HepG2 (cell line): ENCODE data around the gene NBPF1. TPM values are rescaled to one million over a fixed set of nuclear protein-coding genes. Genes with fewer than 3 reads are reported as not detected.

Experiments
- DMAP1 ChIP-seq: IDR thresholded peaks from 2 replicates; pipeline ENCODE4 v1.6.1; 2016
- FIP1L1 ChIP-seq: fragments of 200-400 bp; formaldehyde crosslinking; IDR thresholded peaks from 2 replicates; pipeline ENCODE4 v1.6.1; 2018; ENCODE audit warnings: low read depth, mild to moderate bottlenecking, low read length, moderate library complexity, borderline replicate concordance; ENCODE audit not compliant: insufficient read depth
- GFI1 ChIP-seq: sonication (generic); formaldehyde crosslinking; IDR thresholded peaks from 2 replicates; pipeline ENCODE4 v1.5.0; 2020; ENCODE audit warnings: missing genetic modification reagents, mild to moderate bottlenecking, borderline replicate concordance
- HHEX ChIP-seq: IDR thresholded peaks from 2 replicates; pipeline ENCODE4 v1.6.1; 2016; ENCODE audit warnings: control low read depth
- KAT8 ChIP-seq: IDR thresholded peaks from 2 replicates; pipeline ENCODE4 v1.6.1; 2016; ENCODE audit warnings: missing genetic modification reagents, missing compliant biosample characterization
- KDM2A ChIP-seq: sonication (generic); formaldehyde crosslinking; IDR thresholded peaks from 2 replicates; pipeline ENCODE4 v1.4.0; 2020; ENCODE audit warnings: low read depth, missing genetic modification reagents, borderline replicate concordance
- NFKBIZ ChIP-seq: IDR thresholded peaks from 2 replicates; pipeline ENCODE4 v1.6.1; 2018; ENCODE audit warnings: missing genetic modification reagents, missing compliant biosample characterization
- PHF8 ChIP-seq: sonication (generic); formaldehyde crosslinking; IDR thresholded peaks from 2 replicates; pipeline ENCODE4 v1.5.0; 2020; ENCODE audit warnings: missing genetic modification reagents
- RAD21 ChIP-seq: fragments of 450-650 bp; formaldehyde crosslinking; IDR thresholded peaks from 2 replicates; pipeline ENCODE4 v1.5.0; 2020; ENCODE audit warnings: mild to moderate bottlenecking
- RNF2 ChIP-seq: fragments of 450-650 bp; conservative IDR thresholded peaks from 2 replicates; pipeline ENCODE4 v1.6.1; 2016; ENCODE audit warnings: low read depth
- SP5 ChIP-seq: IDR thresholded peaks from 2 replicates; pipeline ENCODE4 v1.6.1; 2016; ENCODE audit warnings: low read depth, borderline replicate concordance
- SSRP1 ChIP-seq: IDR thresholded peaks from 2 replicates; pipeline ENCODE4 v1.6.1; 2016; ENCODE audit warnings: control low read depth
- TAF15 ChIP-seq: fragments of 200-400 bp; formaldehyde crosslinking; IDR thresholded peaks from one replicate; pipeline ENCODE4 v1.6.1; 2018; ENCODE audit warnings: mild to moderate bottlenecking, low read depth, low read length; ENCODE audit not compliant: poor library complexity, severe bottlenecking
- ZNF317 ChIP-seq: sonication (generic); formaldehyde crosslinking; IDR thresholded peaks from 2 replicates; pipeline ENCODE4 v1.5.0; 2020; ENCODE audit warnings: mild to moderate bottlenecking, missing genetic modification reagents
- ZNF556 ChIP-seq: sonication (generic); formaldehyde crosslinking; IDR thresholded peaks from 2 replicates; pipeline ENCODE4 v1.4.0; 2020; ENCODE audit warnings: mild to moderate bottlenecking, missing genetic modification reagents, borderline replicate concordance
- ZNF563 ChIP-seq: sonication (generic); formaldehyde crosslinking; IDR thresholded peaks from 2 replicates; pipeline ENCODE4 v1.8.0; 2022; ENCODE audit warnings: mild to moderate bottlenecking, moderate library complexity, missing genetic modification reagents
- ZNF577 ChIP-seq: sonication (generic); formaldehyde crosslinking; IDR thresholded peaks from 2 replicates; pipeline ENCODE4 v1.4.0; 2020; ENCODE audit warnings: mild to moderate bottlenecking, low read depth, missing genetic modification reagents, borderline replicate concordance
- ZNF768 ChIP-seq: sonication (generic); formaldehyde crosslinking; IDR thresholded peaks from 2 replicates; pipeline ENCODE4 v1.4.0; 2020; ENCODE audit warnings: missing genetic modification reagents
- ZNF777 ChIP-seq: sonication (generic); formaldehyde crosslinking; IDR thresholded peaks from 2 replicates; pipeline ENCODE4 v1.4.0; 2020; ENCODE audit warnings: missing genetic modification reagents
- ZNF879 ChIP-seq: sonication (generic); formaldehyde crosslinking; IDR thresholded peaks from 2 replicates; pipeline ENCODE4 v1.8.1; 2023; ENCODE audit warnings: missing genetic modification reagents
- ZSCAN25 ChIP-seq: sonication (generic); formaldehyde crosslinking; IDR thresholded peaks from 2 replicates; pipeline ENCODE4 v1.8.0; 2022; ENCODE audit warnings: mild to moderate bottlenecking, missing genetic modification reagents
- polyA plus RNA-seq, 8 experiments: library from polyadenylated mRNA; depleted of rRNA in 3 of 8; stranded (reverse) in 7 of 8; unstranded in 1 of 8; fragments of >200 nt; fragmentation: Illumina TruSeq in 4 of 8; extraction: Trizol in 4 of 8; gene quantifications; 2 replicates each; pipeline versions ENCODE4 v1.2.1 to v1.2.3, GENCODE V29; 2011 to 2016; ENCODE audit warnings: low read depth in 4 of 8, missing spikeins in 1 of 8, mixed read lengths in 1 of 8; ENCODE audit not compliant: insufficient read depth in 1 of 8
- total RNA-seq, 5 experiments: library from RNA; depleted of rRNA; stranded (reverse); fragments of >200 nt; fragmentation: Illumina TruSeq; extraction: Trizol; gene quantifications; 2 replicates each; pipeline ENCODE4 v1.2.3, GENCODE V29; 2016; ENCODE audit warnings: low read depth in 1 of 5
- TF ChIP-seq, protein P1 (sequence below): sonication (generic); formaldehyde crosslinking; IDR thresholded peaks from 2 replicates; pipeline ENCODE4 v1.4.0; 2020; ENCODE audit warnings: mild to moderate bottlenecking, low read depth, missing genetic modification reagents
- TF ChIP-seq, protein P2 (sequence below): IDR thresholded peaks from 2 replicates; pipeline ENCODE4 v1.6.1; 2016; ENCODE audit warnings: mild to moderate bottlenecking, missing biosample characterization, missing genetic modification reagents
- TF ChIP-seq, protein P3 (sequence below): sonication (generic); formaldehyde crosslinking; IDR thresholded peaks from 2 replicates; pipeline ENCODE4 v1.4.0; 2020; ENCODE audit warnings: missing genetic modification reagents
- TF ChIP-seq, protein P4 (sequence below): sonication (generic); formaldehyde crosslinking; IDR thresholded peaks from 2 replicates; pipeline ENCODE4 v1.4.0; 2020; ENCODE audit warnings: mild to moderate bottlenecking, missing genetic modification reagents

The NBPF1 gene
- total and polyA plus RNA-seq, 2 of the 13 experiments (the other 11 are each of a cell fraction or from before 2014, with no cell fraction given), result 30.3 to 35.6 TPM

DNA sequence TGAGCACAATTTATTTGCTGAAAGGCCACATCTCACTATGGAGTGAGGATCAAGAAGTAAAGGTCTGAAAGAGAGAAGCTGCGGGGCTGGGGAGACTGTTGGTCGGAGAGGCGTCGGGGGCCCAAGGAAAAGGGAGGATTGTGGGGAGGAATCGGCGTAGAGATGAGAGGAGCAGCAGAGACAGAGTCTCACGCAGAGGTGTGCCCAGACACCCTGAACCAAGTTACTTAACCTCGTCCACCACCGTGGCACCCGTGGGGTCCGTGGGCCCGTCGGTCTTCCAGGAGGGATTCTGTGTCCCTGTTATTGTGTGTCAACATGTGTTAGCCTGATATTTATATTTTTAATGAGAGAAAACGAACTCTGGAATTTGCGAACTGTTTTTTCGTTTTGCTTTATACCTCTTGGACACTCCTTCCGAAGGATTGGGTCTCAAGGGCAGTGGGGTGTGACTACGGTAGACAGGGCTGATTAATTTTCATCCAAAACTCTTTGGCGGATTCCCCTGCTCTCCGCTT, 3.8 kb upstream of the NBPF1 start (continued):
- TF ChIP-seq SSRP1 (CRISPR knock-in tag) (peak; percentile 45; the same call in 1 of the 2 replicates), ZNF777 (CRISPR knock-in tag) (0 out of 2 replicates have a peak, but pooled peaks have one; percentile 21), DMAP1 (no peak), ZNF317 (CRISPR knock-in tag) (no peak), FIP1L1 (0 out of 2 replicates have a peak, but pooled peaks have one; percentile 53), RAD21 (0 out of 2 replicates have a peak, but pooled peaks have one; percentile 12), NFKBIZ (CRISPR knock-in tag) (no peak), HHEX (CRISPR knock-in tag) (no peak), PHF8 (no peak), ZNF879 (CRISPR knock-in tag) (no peak), ZNF563 (CRISPR knock-in tag) (no peak), SP5 (CRISPR knock-in tag) (no peak), RNF2 (no peak), ZNF577 (CRISPR knock-in tag) (no peak), TAF15 (no peak), ZNF768 (peak; percentile 61; the same call in 1 of the 2 replicates), GFI1 (no peak), KDM2A (peak; percentile 51; the same call in 1 of the 2 replicates), KAT8 (CRISPR knock-in tag) (no peak), ZNF556 (no peak), ZSCAN25 (CRISPR knock-in tag) (no peak)
- TF ChIP-seq, protein P1, sequence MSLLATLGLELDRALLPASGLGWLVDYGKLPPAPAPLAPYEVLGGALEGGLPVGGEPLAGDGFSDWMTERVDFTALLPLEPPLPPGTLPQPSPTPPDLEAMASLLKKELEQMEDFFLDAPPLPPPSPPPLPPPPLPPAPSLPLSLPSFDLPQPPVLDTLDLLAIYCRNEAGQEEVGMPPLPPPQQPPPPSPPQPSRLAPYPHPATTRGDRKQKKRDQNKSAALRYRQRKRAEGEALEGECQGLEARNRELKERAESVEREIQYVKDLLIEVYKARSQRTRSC (CRISPR knock-in tag), result no peak
- TF ChIP-seq, protein P2, sequence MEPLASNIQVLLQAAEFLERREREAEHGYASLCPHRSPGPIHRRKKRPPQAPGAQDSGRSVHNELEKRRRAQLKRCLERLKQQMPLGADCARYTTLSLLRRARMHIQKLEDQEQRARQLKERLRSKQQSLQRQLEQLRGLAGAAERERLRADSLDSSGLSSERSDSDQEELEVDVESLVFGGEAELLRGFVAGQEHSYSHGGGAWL (CRISPR knock-in tag), result no peak
- TF ChIP-seq, protein P3, sequence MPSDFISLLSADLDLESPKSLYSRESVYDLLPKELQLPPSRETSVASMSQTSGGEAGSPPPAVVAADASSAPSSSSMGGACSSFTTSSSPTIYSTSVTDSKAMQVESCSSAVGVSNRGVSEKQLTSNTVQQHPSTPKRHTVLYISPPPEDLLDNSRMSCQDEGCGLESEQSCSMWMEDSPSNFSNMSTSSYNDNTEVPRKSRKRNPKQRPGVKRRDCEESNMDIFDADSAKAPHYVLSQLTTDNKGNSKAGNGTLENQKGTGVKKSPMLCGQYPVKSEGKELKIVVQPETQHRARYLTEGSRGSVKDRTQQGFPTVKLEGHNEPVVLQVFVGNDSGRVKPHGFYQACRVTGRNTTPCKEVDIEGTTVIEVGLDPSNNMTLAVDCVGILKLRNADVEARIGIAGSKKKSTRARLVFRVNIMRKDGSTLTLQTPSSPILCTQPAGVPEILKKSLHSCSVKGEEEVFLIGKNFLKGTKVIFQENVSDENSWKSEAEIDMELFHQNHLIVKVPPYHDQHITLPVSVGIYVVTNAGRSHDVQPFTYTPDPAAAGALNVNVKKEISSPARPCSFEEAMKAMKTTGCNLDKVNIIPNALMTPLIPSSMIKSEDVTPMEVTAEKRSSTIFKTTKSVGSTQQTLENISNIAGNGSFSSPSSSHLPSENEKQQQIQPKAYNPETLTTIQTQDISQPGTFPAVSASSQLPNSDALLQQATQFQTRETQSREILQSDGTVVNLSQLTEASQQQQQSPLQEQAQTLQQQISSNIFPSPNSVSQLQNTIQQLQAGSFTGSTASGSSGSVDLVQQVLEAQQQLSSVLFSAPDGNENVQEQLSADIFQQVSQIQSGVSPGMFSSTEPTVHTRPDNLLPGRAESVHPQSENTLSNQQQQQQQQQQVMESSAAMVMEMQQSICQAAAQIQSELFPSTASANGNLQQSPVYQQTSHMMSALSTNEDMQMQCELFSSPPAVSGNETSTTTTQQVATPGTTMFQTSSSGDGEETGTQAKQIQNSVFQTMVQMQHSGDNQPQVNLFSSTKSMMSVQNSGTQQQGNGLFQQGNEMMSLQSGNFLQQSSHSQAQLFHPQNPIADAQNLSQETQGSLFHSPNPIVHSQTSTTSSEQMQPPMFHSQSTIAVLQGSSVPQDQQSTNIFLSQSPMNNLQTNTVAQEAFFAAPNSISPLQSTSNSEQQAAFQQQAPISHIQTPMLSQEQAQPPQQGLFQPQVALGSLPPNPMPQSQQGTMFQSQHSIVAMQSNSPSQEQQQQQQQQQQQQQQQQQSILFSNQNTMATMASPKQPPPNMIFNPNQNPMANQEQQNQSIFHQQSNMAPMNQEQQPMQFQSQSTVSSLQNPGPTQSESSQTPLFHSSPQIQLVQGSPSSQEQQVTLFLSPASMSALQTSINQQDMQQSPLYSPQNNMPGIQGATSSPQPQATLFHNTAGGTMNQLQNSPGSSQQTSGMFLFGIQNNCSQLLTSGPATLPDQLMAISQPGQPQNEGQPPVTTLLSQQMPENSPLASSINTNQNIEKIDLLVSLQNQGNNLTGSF (CRISPR knock-in tag), result peak; percentile 66; the same call in 1 of the 2 replicates
- TF ChIP-seq, protein P4, sequence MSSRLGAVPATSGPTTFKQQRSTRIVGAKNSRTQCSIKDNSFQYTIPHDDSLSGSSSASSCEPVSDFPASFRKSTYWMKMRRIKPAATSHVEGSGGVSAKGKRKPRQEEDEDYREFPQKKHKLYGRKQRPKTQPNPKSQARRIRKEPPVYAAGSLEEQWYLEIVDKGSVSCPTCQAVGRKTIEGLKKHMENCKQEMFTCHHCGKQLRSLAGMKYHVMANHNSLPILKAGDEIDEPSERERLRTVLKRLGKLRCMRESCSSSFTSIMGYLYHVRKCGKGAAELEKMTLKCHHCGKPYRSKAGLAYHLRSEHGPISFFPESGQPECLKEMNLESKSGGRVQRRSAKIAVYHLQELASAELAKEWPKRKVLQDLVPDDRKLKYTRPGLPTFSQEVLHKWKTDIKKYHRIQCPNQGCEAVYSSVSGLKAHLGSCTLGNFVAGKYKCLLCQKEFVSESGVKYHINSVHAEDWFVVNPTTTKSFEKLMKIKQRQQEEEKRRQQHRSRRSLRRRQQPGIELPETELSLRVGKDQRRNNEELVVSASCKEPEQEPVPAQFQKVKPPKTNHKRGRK, result no peak
